Mesenchymal stem cell (in vitro differentiated cells and primary cell): ENCODE results near the gene P2RY1.

Source experiments
- DNase-seq: peaks from one replicate; pipeline ENCODE4 v3.0.0-alpha.2; 2013
- H2AFZ ChIP-seq: one replicate; pipeline ENCODE4 v1.6.1; 2013; ENCODE audit warnings: low read depth, mild to moderate bottlenecking, control low read depth, inconsistent platforms, low read length, moderate library complexity
- H2AK5ac ChIP-seq: 2 replicates; pipeline ENCODE4 v1.6.1; 2013; ENCODE audit warnings: low read length, moderate library complexity, mild to moderate bottlenecking, inconsistent platforms; ENCODE audit not compliant: severe bottlenecking
- H2BK120ac ChIP-seq: one replicate; pipeline ENCODE4 v1.6.1; 2013; ENCODE audit warnings: low read depth, mild to moderate bottlenecking, inconsistent platforms, low read length, moderate library complexity
- H2BK12ac ChIP-seq, 2 experiments: one replicate each; pipeline ENCODE4 v1.6.1; 2013; ENCODE audit warnings: inconsistent platforms in 2 of 2, low read length in 2 of 2, mild to moderate bottlenecking in 2 of 2, moderate library complexity in 2 of 2, control low read depth in 1 of 2
- H2BK15ac ChIP-seq: one replicate; pipeline ENCODE4 v1.6.1; 2013; ENCODE audit warnings: mild to moderate bottlenecking, low read depth, inconsistent platforms; ENCODE audit not compliant: poor library complexity, severe bottlenecking
- H2BK5ac ChIP-seq: 2 replicates; pipeline ENCODE4 v1.6.1; 2013; ENCODE audit warnings: low read depth, mild to moderate bottlenecking, low read length, control low read depth, inconsistent platforms; ENCODE audit not compliant: poor library complexity, severe bottlenecking
- H3K14ac ChIP-seq, 2 experiments: one replicate each; pipeline ENCODE4 v1.6.1; 2013; ENCODE audit warnings: inconsistent platforms in 2 of 2, low read length in 2 of 2, control low read depth in 1 of 2, mild to moderate bottlenecking in 1 of 2, moderate library complexity in 1 of 2
- H3K18ac ChIP-seq, 2 experiments: one replicate each; pipeline ENCODE4 v1.6.1; 2013; ENCODE audit warnings: inconsistent platforms in 2 of 2, low read length in 2 of 2, control low read depth in 1 of 2, low read depth in 1 of 2, mild to moderate bottlenecking in 1 of 2
- H3K23ac ChIP-seq, 2 experiments: one replicate each; pipeline ENCODE4 v1.6.1; 2013; ENCODE audit warnings: inconsistent platforms in 2 of 2, low read length in 2 of 2, mild to moderate bottlenecking in 2 of 2, moderate library complexity in 2 of 2, control low read depth in 1 of 2
- H3K27ac ChIP-seq: 2 replicates; pipeline ENCODE4 v1.5.1; 2013; ENCODE audit warnings: mild to moderate bottlenecking, moderate library complexity, low read length, control low read depth, inconsistent platforms; ENCODE audit not compliant: poor library complexity, severe bottlenecking
- H3K27me3 ChIP-seq, 2 experiments: 2 replicates each; pipeline versions ENCODE4 v1.6.1 to v1.7.0; 2013; ENCODE audit warnings: low read length in 2 of 2, mild to moderate bottlenecking in 2 of 2, moderate library complexity in 2 of 2, control low read depth in 1 of 2, inconsistent platforms in 1 of 2; ENCODE audit not compliant: control insufficient read depth in 1 of 2, insufficient read depth in 1 of 2
- H3K36me3 ChIP-seq, 2 experiments: 2 replicates each; pipeline versions ENCODE4 v1.6.1 to v1.7.0; 2013; ENCODE audit warnings: low read length in 2 of 2, control low read depth in 1 of 2, inconsistent platforms in 1 of 2, low read depth in 1 of 2, mild to moderate bottlenecking in 1 of 2; ENCODE audit not compliant: insufficient read depth in 2 of 2, control insufficient read depth in 1 of 2
- H3K4ac ChIP-seq, 2 experiments: one replicate each; pipeline ENCODE4 v1.6.1; 2013; ENCODE audit warnings: inconsistent platforms in 2 of 2, low read length in 2 of 2, mild to moderate bottlenecking in 2 of 2, moderate library complexity in 2 of 2, control low read depth in 1 of 2, low read depth in 1 of 2
- H3K4me1 ChIP-seq: 2 replicates; pipeline ENCODE4 v1.6.1; 2013; ENCODE audit warnings: low read depth, low read length, control low read depth; ENCODE audit not compliant: control insufficient read depth, insufficient read depth
- H3K4me2 ChIP-seq: 2 replicates; pipeline ENCODE4 v1.6.1; 2013; ENCODE audit warnings: low read length, mild to moderate bottlenecking, inconsistent platforms; ENCODE audit not compliant: poor library complexity, severe bottlenecking
- H3K4me3 ChIP-seq, 2 experiments: 2 replicates each; pipeline versions ENCODE4 v1.5.1 to v1.7.0; 2013; ENCODE audit warnings: low read length in 2 of 2, mild to moderate bottlenecking in 2 of 2, control low read depth in 1 of 2, low read depth in 1 of 2; ENCODE audit not compliant: insufficient read depth in 1 of 2
- H3K79me1 ChIP-seq: replicated peaks from 2 replicates; pipeline ENCODE4 v1.6.1; 2013; ENCODE audit warnings: mild to moderate bottlenecking, control low read depth, low read length, inconsistent platforms; ENCODE audit not compliant: poor library complexity, severe bottlenecking
- H3K9ac ChIP-seq: 2 replicates; pipeline ENCODE4 v1.7.0; 2013; ENCODE audit warnings: mild to moderate bottlenecking, low read length, moderate library complexity
- H3K9me3 ChIP-seq: 2 replicates; pipeline ENCODE4 v1.7.0; 2013; ENCODE audit warnings: mild to moderate bottlenecking, low read length; ENCODE audit not compliant: control insufficient read depth
- H4K8ac ChIP-seq: one replicate; pipeline ENCODE4 v1.6.1; 2013; ENCODE audit warnings: inconsistent platforms, mild to moderate bottlenecking, low read length, moderate library complexity
- H4K91ac ChIP-seq: one replicate; pipeline ENCODE4 v1.6.1; 2013; ENCODE audit warnings: mild to moderate bottlenecking, low read length, inconsistent platforms
- WGBS: methylation state at CpG from one replicate; pipeline ENCODE4 v1.1.7; 2013; ENCODE audit warnings: mixed read lengths; 5-methylcytosine and 5-hydroxymethylcytosine counted together

Gene P2RY1

DNA sequence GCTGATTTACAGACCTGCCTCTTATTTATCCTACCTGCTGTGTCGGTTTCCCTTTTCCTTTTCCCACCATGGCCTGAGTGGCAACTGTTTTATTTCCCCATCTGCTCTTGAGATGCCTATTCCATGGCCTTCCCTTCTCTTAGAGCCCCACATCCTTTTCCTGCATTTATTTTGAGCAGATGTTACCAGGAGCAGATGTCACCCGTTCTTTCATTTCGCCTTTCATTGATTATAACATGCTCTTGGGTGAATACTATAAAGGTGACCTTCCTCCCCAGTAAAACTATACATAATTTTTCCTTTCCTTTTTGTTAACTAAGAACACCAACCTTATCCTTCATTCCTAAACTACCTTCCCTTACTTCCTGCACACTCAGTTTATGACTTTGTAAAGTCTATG is 8.5 kb upstream of the P2RY1 start:
- no peak overlapping the region for H3K4ac ChIP-seq
- H3K36me3 ChIP-seq: no peaks in the 10 kb centered on the region
- no peaks in the 10 kb centered on the region for H3K27me3 ChIP-seq
- no peak overlapping the region for H3K27ac ChIP-seq
- H2BK5ac ChIP-seq: no peak overlapping the region
- H3K18ac ChIP-seq: no peak overlapping the region
- no peak for DNase-seq
- H2AK5ac ChIP-seq: no peak overlapping the region
- no peak overlapping the region for H3K9ac ChIP-seq
- H3K9me3 ChIP-seq: no peaks in the 10 kb centered on the region
- no peak overlapping the region for H2AFZ ChIP-seq
- H3K14ac ChIP-seq: no peak overlapping the region
- no peak overlapping the region for H3K4me2 ChIP-seq
- H3K4me3 ChIP-seq: no peak overlapping the region
- H4K91ac ChIP-seq: no peak overlapping the region
- WGBS: 97% methylated on average over 3 of the region's 3 CpGs
- no peak overlapping the region for H3K23ac ChIP-seq
- no peak overlapping the region for H2BK12ac ChIP-seq
- H4K8ac ChIP-seq: no peak overlapping the region
- no peak overlapping the region for H2BK120ac ChIP-seq
- H3K4me1 ChIP-seq: no peaks in the 10 kb centered on the region
- H2BK15ac ChIP-seq: no peak overlapping the region
- no peaks in the 10 kb centered on the region for H3K79me1 ChIP-seq

DNA sequence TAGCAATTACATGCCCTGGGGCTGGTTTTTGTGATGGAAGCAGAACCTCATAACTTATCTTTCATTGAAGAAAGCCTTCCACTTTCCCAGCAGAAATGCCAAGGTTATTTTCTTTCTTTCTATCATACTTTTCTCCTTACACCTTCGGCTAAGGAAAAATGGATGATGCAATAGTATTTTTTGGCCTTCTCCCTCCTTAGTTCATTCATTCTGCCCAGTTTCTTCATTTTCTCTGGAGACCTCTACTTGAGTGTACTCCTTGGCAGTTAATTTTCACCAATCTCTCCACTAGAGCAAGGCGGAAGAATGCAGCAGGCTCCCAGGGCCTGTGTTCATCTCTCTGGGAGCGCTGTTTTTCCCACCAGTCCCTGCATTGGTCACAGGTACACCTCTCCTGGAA is 7.6 kb upstream of the P2RY1 start:
- no peak overlapping the region for H3K23ac ChIP-seq
- H2BK12ac ChIP-seq: no peak overlapping the region
- H3K79me1 ChIP-seq: no peaks in the 10 kb centered on the region
- no peak overlapping the region for H2BK120ac ChIP-seq
- no peak overlapping the region for H3K18ac ChIP-seq
- no peaks in the 10 kb centered on the region for H3K27me3 ChIP-seq
- H2AK5ac ChIP-seq: no peak overlapping the region
- no peak overlapping the region for H3K4me3 ChIP-seq
- H3K9ac ChIP-seq: no peak overlapping the region
- no peak overlapping the region for H3K14ac ChIP-seq
- no peak for DNase-seq
- H3K36me3 ChIP-seq: no peaks in the 10 kb centered on the region
- no peak overlapping the region for H3K4ac ChIP-seq
- no peak overlapping the region for H2BK5ac ChIP-seq
- no peak overlapping the region for H4K8ac ChIP-seq
- no peak overlapping the region for H4K91ac ChIP-seq
- H3K9me3 ChIP-seq: no peaks in the 10 kb centered on the region
- H2AFZ ChIP-seq: no peak overlapping the region
- no peak overlapping the region for H3K4me2 ChIP-seq
- H3K27ac ChIP-seq: no peak overlapping the region
- 96% methylated on average over 3 of the region's 3 CpGs for WGBS
- no peaks in the 10 kb centered on the region for H3K4me1 ChIP-seq
- no peak overlapping the region for H2BK15ac ChIP-seq

DNA sequence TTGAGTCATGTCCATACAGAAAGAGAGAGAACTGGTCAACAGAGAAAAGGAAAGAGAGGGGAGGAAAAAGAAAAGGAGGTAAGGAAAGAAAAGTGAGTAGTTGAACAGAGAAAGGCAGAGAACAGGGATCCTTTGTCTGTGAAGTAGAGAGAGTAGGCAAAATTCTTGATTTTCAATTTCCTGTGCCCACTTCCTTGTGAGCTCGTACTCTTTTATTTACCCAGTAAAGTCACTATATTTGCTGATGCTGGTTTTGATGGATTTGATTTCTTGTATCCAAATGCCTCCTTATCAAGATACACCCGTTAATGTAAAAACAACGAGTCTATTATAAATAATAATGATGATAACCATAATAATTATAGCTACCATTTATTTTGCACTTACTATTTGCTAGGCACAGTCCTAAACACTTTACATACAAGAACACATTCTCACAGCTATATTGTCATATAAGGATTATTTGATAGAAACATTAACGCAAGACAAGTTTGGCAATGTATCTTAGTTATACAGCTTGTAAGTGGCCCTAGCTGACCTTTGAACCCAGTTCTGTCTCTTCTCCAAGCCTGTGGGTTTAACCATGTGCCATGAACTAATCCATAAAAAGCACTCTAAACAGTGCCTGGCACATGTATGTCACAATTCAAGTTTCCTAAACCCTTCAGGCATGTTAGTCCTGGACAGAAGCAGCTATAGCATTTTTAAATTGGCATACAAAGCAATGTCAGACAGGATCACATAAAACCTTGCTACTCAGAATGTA is 6.7 kb upstream of the P2RY1 start:
- Histone ChIP-seq H3K36me3 (no peaks in the 10 kb centered on the region), H3K23ac (no peak overlapping the region), H3K27me3 (no peaks in the 10 kb centered on the region), H2BK15ac (no peak overlapping the region), H3K27ac (no peak overlapping the region), H2BK5ac (no peak overlapping the region), H3K9me3 (no peaks in the 10 kb centered on the region), H2AFZ (no peak overlapping the region), H3K14ac (no peak overlapping the region), H3K4me1 (no peaks in the 10 kb centered on the region), H3K4ac (no peak overlapping the region), H3K4me2 (no peak overlapping the region), H3K79me1 (no peaks in the 10 kb centered on the region), H3K18ac (no peak overlapping the region), H2BK12ac (no peak overlapping the region), H3K9ac (no peak overlapping the region), H2BK120ac (no peak overlapping the region), H4K8ac (no peak overlapping the region), H4K91ac (no peak overlapping the region), H3K4me3 (no peak overlapping the region), H2AK5ac (no peak overlapping the region)
- 100% methylated on average over 1 of the region's 4 CpGs for WGBS
- DNase-seq: peak; percentile 18

DNA sequence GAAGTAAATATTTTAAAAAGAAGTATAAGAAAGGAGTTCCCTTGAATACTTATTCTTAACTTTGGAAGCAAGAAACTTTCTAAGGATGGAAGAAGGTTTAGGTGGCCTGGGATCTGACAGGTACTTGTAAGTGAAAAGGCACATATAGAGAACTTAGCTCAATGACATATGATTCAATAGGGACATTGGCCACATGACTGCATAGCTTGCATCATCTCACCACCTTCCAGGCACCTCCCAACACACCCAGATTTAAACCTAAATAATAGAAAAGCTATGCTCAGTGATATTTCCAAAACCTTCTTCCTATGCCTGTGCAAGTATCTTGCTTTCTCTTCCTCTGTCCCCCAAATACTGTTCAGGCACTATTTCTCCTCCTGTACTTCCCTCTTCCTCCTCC is 4.7 kb upstream of the P2RY1 start:
- Histone ChIP-seq H3K9ac (no peak overlapping the region), H2AK5ac (no peak overlapping the region), H3K4ac (no peak overlapping the region), H3K9me3 (no peaks in the 10 kb centered on the region), H3K23ac (no peak overlapping the region), H3K14ac (no peak overlapping the region), H4K91ac (no peak overlapping the region), H3K4me2 (no peak overlapping the region), H2BK15ac (no peak overlapping the region), H4K8ac (no peak overlapping the region), H2BK120ac (no peak overlapping the region), H3K27me3 (peaks cover 0 to 4% of the 10 kb centered on the region in 2 experiments), H2AFZ (no peak overlapping the region), H3K79me1 (no peaks in the 10 kb centered on the region), H3K36me3 (no peaks in the 10 kb centered on the region), H2BK5ac (no peak overlapping the region), H3K4me1 (peaks cover 2% of the 10 kb centered on the region), H3K27ac (no peak overlapping the region), H3K4me3 (no peak overlapping the region), H3K18ac (no peak overlapping the region), H2BK12ac (no peak overlapping the region)
- DNase-seq: no peak
